GM15510 (cell line): Measurements from ENCODE around the gene ZYX.

Experiments used
- POLR2A ChIP-seq: IDR thresholded peaks from 3 replicates; pipeline ENCODE4 v1.6.1; 2011; ENCODE audit warnings: borderline replicate concordance; ENCODE audit not compliant: insufficient read length; ENCODE audit errors: extremely low read depth

ZYX gene

DNA sequence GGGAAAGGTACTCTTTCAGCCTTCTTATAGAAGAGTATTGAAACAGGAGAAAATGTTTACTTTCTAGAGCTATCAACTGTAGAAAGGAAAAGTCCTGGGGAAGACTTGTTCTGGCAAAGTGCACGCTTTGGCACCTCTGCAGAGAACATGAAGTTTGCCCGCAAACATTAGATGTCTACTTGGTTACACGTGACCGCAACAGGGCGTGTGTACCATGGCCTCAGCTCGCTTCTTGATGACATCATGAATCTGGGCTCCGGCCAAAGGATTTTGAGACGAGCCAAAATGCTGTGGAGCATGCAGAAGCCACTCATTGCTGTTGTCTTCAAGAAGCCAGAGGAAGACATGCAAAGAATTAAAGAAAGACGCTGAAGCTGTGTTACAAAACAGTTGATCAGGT is 53.5 kb downstream of the ZYX start:
- no peak for TF ChIP-seq POLR2A

- TF ChIP-seq POLR2A: no peak
These were observed 54.1 kb downstream of the ZYX start for GRCh38 chr7:143435266-143435665.

DNA sequence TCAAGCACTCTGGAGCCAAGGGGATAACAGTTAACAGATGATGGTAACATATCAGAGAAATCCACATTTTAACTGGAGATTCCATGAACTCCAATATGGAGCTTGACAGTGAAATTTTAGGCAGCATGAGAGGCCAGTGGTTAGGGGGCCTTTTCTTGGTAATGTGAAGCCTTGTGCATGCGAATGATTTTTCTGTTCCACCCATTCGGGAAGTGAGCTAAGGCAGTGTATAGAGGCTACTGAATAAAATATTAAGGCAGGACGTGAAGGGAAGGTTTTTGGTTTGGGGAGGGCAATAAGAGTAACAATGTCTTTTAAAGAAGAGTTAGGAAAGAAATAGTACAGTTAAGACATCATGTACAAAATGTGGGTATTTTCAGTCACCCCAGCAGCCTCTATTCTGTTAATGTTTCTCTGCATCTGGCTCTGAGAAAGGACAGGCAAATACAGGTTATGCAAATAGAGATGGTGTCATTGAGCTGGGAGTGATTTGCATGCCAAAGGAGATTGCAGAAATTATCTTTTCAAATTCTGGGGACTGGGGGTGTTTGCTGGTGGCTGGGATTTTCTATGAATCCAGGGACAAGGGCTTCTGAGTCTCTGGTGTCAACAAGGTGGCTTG is 55.3 kb downstream of the ZYX start:
- no peak for TF ChIP-seq POLR2A

DNA sequence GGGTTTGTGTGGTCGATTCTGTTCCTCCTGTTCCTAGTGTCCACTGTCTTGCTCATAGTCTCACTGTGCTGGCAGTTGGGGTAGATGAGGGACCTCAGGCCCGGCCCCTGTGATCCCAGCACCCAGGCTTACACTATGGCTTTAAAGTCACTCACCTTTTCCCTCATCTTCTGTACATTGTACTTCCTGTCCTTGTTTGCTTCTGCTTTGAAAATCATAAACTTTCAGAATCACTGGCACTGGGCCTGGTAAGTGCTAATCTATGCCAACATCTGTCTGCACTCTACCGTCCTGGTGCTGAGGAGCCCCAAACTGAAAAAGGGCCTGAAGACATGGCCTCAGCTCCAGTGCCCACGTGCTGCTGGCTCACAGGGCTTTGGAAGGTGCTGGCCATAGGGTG is 56.4 kb downstream of the ZYX start:
- TF ChIP-seq POLR2A: no peak

DNA sequence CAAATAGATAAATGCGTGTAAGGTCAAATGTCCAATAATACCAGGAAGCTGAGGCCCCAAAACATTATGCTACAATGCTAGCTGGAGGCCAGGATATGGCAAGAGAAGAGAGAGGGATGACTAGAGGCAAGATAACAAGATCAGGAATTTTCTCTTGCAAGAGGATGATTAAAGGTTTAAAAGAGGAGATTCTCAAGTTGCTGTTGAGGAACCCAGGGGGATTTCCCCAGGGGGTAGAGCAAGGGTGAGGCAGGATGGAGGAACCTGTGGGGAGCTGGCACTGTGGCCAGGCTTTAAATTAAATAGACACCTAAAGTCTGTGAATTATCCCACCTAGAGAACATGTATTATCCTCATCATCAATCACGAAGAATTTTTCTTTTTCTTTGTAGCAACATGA is 58.7 kb downstream of the ZYX start:
- TF ChIP-seq POLR2A: no peak
